Measurements from ENCODE around the gene ENGASE. TPM values are rescaled to one million over a fixed set of nuclear protein-coding genes. Genes with fewer than 3 reads are reported as not detected.

Gene ENGASE
- polyA plus RNA-seq, 1 of the 3 experiments (the other 2 are of a cell fraction): 30.1 TPM

DNA sequence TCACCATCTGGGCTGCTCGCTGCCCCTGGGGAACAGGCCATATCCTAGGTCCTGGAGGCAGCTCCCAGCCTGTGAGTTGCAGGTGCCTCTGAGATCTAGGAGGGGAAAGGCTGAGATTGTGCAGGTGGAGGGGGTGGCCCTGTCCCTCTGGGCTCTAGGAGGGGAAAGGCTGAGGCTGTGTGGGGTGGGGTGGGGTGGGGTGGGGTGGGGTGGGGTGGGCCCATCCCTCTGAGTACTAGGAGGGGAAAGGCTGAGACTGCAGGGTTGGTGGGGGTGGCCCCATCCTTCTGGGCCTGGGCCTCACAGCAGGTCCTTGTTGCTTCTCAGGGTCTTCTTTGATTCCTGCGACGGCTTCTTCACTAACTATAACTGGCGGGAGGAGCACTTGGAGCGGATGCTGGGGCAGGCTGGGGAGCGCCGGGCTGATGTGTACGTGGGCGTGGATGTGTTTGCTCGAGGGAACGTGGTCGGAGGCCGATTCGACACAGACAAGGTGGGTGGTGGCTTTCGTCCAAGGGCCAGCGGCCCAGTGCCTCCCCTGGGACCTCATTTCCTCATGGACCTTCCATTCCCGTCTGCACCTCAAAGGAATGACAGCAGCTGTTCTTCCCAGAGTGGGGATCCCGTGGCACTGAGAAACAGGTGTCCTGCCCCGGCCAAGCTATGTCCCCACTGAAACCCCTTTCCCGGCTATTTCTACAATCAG, 7.1 kb downstream of the ENGASE start:
- Histone ChIP-seq H3K27me3 (ENCODE audit: insufficient read depth) (no peaks in the 10 kb centered on the region), H3K4me2 (no peak overlapping the region), H3K27ac (ENCODE audit: low read depth in 2 of 2, low read length in 1 of 2) (no peak overlapping the region), H3K9ac (no peak overlapping the region), H3K4me1 (ENCODE audit: control insufficient read depth in 1 of 2, insufficient read depth in 2 of 2, low read depth in 1 of 2, low read length in 1 of 2) (peaks cover 0 to 13% of the 10 kb centered on the region in 2 experiments; a peak in 1 of 4 replicates), H2AFZ (ENCODE audit: low read depth) (no peak overlapping the region), H3F3A (replicated peaks; ENCODE audit: insufficient read depth) (peaks cover 3% of the 10 kb centered on the region), H3K9me2 (no peaks in the 10 kb centered on the region), H3K36me3 (replicated peaks in 1 of 2; ENCODE audit: control insufficient read depth in 1 of 2, insufficient read depth in 2 of 2, low read length in 1 of 2) (peaks cover 7 to 59% of the 10 kb centered on the region in 2 experiments), H4K20me1 (ENCODE audit: insufficient read depth) (peaks cover 9% of the 10 kb centered on the region), H3K9me3 (no peaks in the 10 kb centered on the region), H3K4me3 (ENCODE audit: low read depth in 2 of 2, low read length in 1 of 2) (no peak overlapping the region), H3K79me2 (ENCODE audit: insufficient read depth) (no peaks in the 10 kb centered on the region; the same call in 1 of the 2 replicates)
- ChIA-PET POLR2A (no interaction called here), CTCF (interaction anchor here (0.6 to 45.1 kb wide), 40 partner anchors 9 to 627 kb away, joined by 3 to 1305 read pairs (median 6); partner anchors contain the start of gene ENGASE)
- no peak for TF ChIP-seq SMC3 (IDR thresholded peaks at IDR 0.05; ENCODE audit: low read depth, low read length)
- TF ChIP-seq TAF1 (IDR thresholded peaks at IDR 0.05; ENCODE audit: borderline replicate concordance, low read depth, low read length): no peak
- no peak for TF ChIP-seq RAD21 (IDR thresholded peaks at IDR 0.05; ENCODE audit: low read length)
- no peak for TF ChIP-seq TCF12 (IDR thresholded peaks at IDR 0.05)
- TF ChIP-seq ZBTB33 (IDR thresholded peaks at IDR 0.05; ENCODE audit: borderline replicate concordance, low read depth): no peak
- no peak for TF ChIP-seq EP300 (IDR thresholded peaks at IDR 0.05; ENCODE audit: borderline replicate concordance in 1 of 2, low read depth in 1 of 2, low read length in 1 of 2)
- no peak for TF ChIP-seq EZH2phosphoT487 (IDR thresholded peaks at IDR 0.05; ENCODE audit: borderline replicate concordance, low read depth)
- no peak for TF ChIP-seq MEF2A (IDR thresholded peaks at IDR 0.05; ENCODE audit: borderline replicate concordance, low read depth)
- peak; percentile 44 for DNase-seq
- 92% methylated on average over 20 of the region's 20 CpGs for WGBS (ENCODE audit: low lambda C conversion rate)

DNA sequence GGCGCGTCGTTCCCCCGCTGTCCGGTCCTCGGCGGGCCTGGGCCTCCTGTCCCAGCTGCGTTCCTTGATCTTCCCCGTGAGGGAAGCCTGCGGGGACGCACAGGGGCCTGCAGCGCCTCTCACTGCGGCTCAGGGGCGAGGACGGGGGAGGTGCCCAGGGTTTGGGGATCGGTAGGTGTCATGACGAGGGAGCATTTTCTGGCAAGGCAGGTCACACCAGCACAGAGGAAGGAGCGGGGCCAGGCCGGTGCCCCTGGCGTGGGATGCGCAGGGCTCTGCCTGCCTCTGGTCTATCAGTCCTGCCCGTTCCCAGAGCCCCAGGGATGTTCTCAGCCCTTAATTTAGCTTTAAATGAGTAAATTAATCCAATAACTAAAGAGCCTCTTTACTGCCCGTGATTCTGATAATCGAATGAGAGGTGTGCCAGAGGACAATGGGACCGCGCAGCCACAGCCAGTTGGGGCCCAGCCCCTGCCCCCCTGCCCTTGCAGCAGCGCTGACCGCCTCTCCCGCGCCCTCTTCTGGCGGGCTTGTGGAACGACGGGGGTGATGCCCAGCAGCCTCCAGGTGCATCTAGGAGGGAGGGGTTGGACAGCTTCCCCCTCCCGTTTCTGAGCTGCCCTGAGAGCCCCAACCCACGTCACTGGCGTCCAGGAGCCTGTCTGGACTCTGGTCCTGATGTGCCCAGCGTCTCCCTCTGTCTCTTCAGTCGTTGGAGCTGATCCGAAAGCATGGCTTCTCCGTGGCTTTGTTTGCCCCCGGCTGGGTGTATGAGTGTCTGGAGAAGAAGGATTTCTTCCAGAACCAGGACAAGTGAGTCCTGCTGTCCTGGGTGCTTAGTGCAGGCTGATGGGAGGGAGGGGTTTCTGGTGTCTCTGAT, 7.9 kb downstream of the ENGASE start:
- H3K9me2 ChIP-seq: no peaks in the 10 kb centered on the region
- POLR2A ChIA-PET: no interaction called here
- no peak overlapping the region; a peak in 1 of 4 replicates for H3K4me3 ChIP-seq (ENCODE audit: low read depth in 2 of 2, low read length in 1 of 2)
- H3K36me3 ChIP-seq (replicated peaks in 1 of 2; ENCODE audit: control insufficient read depth in 1 of 2, insufficient read depth in 2 of 2, low read length in 1 of 2): peaks cover 7 to 60% of the 10 kb centered on the region in 2 experiments
- H3K4me1 ChIP-seq (ENCODE audit: control insufficient read depth in 1 of 2, insufficient read depth in 2 of 2, low read depth in 1 of 2, low read length in 1 of 2): peaks cover 0 to 13% of the 10 kb centered on the region in 2 experiments; a peak in 1 of 4 replicates
- H4K20me1 ChIP-seq (ENCODE audit: insufficient read depth): peaks cover 17% of the 10 kb centered on the region
- DNase-seq: peak; percentile 96
- H3K9me3 ChIP-seq: no peaks in the 10 kb centered on the region
- CTCF ChIA-PET: interaction anchor here (0.6 to 45.1 kb wide), 46 partner anchors 8 to 626 kb away, joined by 3 to 1305 read pairs (median 5); partner anchors contain the start of gene ENGASE
- H3K27me3 ChIP-seq (ENCODE audit: insufficient read depth): no peaks in the 10 kb centered on the region
- no peak overlapping the region for H3K4me2 ChIP-seq
- H3K79me2 ChIP-seq (ENCODE audit: insufficient read depth): no peaks in the 10 kb centered on the region
- H3F3A ChIP-seq (replicated peaks; ENCODE audit: insufficient read depth): no peaks in the 10 kb centered on the region
- H3K27ac ChIP-seq (ENCODE audit: low read depth in 2 of 2, low read length in 1 of 2): no peak overlapping the region; a peak in 1 of 4 replicates
- no peak overlapping the region for H2AFZ ChIP-seq (ENCODE audit: low read depth)
- H3K9ac ChIP-seq: no peak overlapping the region
- 60% methylated on average over 34 of the region's 41 CpGs for WGBS (ENCODE audit: low lambda C conversion rate)
- TF ChIP-seq, protein P1, sequence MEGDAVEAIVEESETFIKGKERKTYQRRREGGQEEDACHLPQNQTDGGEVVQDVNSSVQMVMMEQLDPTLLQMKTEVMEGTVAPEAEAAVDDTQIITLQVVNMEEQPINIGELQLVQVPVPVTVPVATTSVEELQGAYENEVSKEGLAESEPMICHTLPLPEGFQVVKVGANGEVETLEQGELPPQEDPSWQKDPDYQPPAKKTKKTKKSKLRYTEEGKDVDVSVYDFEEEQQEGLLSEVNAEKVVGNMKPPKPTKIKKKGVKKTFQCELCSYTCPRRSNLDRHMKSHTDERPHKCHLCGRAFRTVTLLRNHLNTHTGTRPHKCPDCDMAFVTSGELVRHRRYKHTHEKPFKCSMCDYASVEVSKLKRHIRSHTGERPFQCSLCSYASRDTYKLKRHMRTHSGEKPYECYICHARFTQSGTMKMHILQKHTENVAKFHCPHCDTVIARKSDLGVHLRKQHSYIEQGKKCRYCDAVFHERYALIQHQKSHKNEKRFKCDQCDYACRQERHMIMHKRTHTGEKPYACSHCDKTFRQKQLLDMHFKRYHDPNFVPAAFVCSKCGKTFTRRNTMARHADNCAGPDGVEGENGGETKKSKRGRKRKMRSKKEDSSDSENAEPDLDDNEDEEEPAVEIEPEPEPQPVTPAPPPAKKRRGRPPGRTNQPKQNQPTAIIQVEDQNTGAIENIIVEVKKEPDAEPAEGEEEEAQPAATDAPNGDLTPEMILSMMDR (IDR thresholded peaks at IDR 0.05): peak; percentile 98
- TF ChIP-seq EZH2phosphoT487 (IDR thresholded peaks at IDR 0.05; ENCODE audit: borderline replicate concordance, low read depth) (no peak), REST (IDR thresholded peaks at IDR 0.05; ENCODE audit: low read depth, low read length) (no peak), ZBTB33 (IDR thresholded peaks at IDR 0.05; ENCODE audit: borderline replicate concordance, low read depth) (no peak), RXRA (IDR thresholded peaks at IDR 0.05; ENCODE audit: borderline replicate concordance, low read depth) (no peak), ELF1 (IDR thresholded peaks at IDR 0.05) (no peak), YY1 (IDR thresholded peaks at IDR 0.05; ENCODE audit: low read depth) (no peak)
